EL (cell line): ENCODE measurements around the gene MYO18B.

Experiments used
- DNase-seq: peaks from one replicate; pipeline ENCODE4 v3.0.0-alpha.2; 2016

The MYO18B gene

DNA sequence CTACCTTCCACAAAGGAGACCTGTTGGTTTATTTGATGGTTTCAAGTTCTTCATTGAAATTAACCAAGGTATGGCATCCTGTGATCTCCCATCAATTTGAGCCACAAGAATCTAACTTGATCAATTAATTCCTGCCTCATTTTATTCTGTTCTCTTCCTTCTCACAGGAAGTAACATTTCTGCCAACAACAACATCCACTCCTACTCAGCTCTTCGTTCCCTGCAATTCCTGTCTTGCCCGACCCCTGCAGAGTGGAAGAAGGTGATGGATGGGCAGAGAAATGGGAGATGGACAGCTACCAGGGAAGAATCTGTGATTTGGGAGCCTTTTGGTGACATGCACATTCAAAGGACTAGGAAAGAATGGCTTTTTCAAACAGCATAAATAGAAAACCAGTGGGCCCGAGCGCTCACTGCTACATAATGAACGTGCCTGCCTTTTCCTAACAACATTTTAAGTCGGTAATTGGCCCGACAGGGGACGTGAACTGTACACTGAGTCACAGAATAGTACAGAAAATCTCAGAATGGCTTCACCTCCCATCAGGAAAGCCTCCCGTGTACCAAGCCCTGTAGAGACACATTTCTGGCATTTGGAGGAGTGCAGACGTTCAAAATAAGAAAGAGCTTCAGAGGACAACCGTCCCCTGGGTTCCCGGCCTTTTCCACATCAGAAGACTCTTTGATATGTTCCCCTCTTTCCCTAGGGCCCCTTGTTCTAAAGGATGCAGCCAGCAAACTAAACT is 314.6 kb downstream of the MYO18B start:
- no peak for DNase-seq

DNA sequence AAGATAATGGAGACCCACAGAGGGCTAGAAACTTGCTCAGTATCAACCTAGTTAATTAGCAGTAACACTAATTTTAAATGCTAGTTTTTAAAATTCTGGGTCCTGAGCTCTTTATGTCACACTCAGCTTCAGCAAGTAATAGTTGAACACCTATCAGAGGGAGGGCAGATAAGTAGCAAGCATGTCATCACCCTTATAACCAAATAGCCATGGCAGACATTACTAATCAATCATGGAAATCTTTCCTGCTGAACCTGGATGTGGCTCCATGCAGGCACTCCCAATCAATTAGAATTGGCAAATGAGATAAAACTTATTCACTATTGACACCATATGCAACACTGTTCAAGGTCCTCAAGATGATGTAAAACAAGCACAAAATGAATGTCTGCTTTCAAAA is 315.7 kb downstream of the MYO18B start:
- DNase-seq: no peak

DNA sequence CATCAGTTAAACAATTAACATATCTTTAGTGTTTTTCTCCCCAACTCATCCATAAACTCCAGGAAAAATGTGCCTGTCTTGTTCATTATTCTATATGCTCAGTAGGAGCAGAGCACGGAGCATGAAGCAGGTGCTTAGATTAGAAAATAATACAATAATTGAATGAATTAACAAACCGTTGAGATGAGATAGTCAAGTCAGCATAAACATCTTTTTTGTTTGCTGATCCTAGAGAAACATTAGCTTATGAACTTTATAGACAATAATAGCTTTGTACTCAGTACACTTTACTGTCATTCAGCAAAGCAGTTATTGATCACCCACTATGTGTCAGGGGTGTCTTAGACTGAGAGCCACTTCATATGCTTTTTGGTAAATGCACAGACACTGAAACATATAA is 322.1 kb downstream of the MYO18B start:
- DNase-seq: no peak

DNA sequence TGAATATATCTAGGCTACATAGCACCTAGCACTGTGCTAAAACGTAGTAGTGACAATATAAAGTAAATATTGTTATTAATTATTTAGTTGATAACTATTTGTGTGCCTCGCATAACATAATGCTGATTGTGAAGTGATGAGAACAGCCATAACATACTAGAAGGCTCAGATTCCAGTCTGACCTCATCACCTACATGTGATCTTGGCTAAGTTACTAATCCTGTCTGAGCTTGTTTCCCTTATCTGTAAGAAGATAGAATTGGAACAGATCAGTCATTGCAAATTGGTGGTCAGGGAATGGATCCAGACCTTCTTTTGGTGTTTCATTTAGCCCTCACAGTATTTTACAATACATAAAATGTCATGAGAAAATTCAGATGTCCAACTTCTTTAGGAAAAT is 323.9 kb downstream of the MYO18B start:
- no peak for DNase-seq

DNA sequence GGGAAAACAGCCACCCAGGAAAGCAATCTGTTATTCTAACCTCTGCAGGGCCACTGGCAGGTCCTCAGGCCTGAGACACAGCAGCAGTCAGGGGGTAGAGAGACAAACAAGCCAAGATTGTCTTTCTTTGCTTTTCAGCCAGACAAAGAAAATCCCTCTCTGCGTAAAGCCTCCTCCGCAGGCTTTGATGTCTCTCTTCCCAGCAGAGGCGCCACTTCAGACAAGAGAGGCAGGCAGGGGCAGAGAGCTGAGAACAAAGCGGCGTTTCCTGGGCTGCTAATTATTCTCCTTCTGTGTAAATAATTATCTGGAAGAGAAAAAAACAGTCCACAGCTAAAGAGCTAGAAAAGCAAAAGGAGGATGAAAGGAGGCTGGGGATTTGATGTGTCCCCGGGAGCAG is 324.5 kb downstream of the MYO18B start:
- no peak for DNase-seq

DNA sequence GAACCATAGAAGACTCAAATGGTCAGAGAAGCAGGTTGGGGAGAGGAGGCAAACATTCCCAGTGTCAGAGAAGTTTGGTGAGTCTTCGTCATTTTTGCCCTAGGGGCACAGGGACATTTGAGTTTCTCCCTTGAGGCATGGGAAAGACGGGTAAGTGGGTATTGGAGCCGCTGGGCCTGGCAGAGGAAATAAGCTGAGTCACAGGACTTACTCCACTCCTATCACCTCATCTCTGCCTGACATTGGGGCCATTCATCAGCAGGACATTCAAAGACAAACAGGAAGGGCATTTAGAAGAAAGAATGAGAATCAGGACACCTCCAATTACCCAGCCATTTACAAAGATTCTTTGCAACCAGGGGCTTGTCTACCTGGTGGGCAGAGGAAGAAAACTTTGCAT is 326.6 kb downstream of the MYO18B start:
- DNase-seq: peak; percentile 17

DNA sequence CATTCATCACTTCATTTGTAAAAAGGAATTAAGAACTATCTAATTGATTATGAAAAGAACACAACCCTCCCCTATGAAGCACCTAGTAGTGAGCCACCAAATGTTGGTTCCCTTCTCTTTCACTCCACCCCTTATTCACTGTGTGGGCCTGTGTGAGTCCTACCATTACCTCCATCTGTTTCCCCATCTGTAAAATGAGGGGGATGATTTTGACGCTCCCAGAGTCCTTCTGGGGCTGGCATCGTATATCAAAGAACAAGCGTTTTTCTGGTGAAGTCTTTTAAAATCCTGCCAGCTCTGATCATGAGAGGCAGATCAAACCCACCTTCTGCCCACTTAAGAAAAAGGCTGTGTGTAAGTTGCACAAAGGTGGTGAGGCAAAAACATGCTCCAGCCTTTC is 330.6 kb downstream of the MYO18B start:
- no peak for DNase-seq

DNA sequence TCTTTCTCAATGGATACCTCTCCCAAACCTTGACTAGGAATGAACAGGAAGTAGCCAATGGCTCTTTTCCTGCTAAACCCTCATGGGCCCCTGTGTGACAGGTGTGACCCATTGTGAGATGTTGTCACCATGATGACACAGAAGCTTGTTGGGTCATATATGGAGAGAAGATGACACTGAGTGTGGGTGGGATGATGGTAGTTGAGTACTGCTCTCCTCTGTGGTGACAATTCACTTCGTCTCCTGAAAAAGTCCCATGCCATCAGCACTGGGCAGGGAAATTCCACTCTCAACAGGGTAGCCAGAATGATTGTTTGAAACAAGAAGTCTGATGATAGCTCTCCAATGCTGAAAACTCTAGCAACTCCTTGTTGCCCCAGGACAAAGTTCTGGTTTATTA is 333.3 kb downstream of the MYO18B start:
- DNase-seq: no peak

DNA sequence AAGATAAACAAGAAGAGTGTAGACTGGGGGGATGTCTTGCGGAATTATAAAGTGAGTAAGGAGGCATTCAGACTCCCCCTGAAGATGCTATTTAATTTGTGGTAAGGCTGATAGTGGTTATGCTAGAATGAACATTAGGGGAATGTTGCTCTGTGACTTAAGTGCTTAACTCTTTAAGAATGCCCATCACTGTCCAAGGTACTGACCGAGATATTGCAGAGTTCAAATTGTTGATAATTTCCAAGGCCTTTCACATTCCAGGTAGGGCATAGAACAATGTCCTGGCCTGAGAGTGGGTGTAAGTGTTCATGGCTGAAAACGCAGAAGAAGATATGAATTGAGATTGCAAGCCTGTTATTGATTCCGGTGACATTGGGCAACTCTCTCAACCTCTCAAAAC is 337.0 kb downstream of the MYO18B start:
- no peak for DNase-seq
